ENCODE data around the gene MRPL1. TPM values are rescaled to one million over a fixed set of nuclear protein-coding genes. Genes with fewer than 3 reads are reported as not detected.

MRPL1 gene
- total RNA-seq, 1 experiment from 2014 or later, result 18.3 TPM

DNA sequence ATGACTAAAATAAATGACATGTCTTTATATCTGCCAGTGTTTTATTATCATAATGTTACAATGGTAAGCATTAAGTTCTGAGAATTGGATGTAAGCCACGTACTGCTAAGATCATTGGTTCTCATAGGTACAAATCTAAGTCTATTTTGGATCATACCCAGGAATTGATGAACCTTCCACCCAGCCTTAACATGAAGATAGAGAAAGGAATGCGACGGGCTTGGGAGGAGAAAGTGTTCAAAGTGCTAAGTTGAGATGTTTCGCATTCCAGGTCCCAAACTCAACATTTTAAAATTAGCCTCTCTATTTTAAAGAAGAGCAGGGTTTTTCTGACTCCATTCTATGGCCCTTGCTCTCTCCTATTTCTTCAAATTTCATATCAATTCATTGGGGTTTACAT is 139.6 kb downstream of the MRPL1 start:
- TF ChIP-seq, protein P1, sequence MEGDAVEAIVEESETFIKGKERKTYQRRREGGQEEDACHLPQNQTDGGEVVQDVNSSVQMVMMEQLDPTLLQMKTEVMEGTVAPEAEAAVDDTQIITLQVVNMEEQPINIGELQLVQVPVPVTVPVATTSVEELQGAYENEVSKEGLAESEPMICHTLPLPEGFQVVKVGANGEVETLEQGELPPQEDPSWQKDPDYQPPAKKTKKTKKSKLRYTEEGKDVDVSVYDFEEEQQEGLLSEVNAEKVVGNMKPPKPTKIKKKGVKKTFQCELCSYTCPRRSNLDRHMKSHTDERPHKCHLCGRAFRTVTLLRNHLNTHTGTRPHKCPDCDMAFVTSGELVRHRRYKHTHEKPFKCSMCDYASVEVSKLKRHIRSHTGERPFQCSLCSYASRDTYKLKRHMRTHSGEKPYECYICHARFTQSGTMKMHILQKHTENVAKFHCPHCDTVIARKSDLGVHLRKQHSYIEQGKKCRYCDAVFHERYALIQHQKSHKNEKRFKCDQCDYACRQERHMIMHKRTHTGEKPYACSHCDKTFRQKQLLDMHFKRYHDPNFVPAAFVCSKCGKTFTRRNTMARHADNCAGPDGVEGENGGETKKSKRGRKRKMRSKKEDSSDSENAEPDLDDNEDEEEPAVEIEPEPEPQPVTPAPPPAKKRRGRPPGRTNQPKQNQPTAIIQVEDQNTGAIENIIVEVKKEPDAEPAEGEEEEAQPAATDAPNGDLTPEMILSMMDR (IDR thresholded peaks at IDR 0.05), result no peak
- TF ChIP-seq, protein P2, sequence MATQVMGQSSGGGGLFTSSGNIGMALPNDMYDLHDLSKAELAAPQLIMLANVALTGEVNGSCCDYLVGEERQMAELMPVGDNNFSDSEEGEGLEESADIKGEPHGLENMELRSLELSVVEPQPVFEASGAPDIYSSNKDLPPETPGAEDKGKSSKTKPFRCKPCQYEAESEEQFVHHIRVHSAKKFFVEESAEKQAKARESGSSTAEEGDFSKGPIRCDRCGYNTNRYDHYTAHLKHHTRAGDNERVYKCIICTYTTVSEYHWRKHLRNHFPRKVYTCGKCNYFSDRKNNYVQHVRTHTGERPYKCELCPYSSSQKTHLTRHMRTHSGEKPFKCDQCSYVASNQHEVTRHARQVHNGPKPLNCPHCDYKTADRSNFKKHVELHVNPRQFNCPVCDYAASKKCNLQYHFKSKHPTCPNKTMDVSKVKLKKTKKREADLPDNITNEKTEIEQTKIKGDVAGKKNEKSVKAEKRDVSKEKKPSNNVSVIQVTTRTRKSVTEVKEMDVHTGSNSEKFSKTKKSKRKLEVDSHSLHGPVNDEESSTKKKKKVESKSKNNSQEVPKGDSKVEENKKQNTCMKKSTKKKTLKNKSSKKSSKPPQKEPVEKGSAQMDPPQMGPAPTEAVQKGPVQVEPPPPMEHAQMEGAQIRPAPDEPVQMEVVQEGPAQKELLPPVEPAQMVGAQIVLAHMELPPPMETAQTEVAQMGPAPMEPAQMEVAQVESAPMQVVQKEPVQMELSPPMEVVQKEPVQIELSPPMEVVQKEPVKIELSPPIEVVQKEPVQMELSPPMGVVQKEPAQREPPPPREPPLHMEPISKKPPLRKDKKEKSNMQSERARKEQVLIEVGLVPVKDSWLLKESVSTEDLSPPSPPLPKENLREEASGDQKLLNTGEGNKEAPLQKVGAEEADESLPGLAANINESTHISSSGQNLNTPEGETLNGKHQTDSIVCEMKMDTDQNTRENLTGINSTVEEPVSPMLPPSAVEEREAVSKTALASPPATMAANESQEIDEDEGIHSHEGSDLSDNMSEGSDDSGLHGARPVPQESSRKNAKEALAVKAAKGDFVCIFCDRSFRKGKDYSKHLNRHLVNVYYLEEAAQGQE (IDR thresholded peaks at IDR 0.05; ENCODE audit: insufficient read depth in 1 of 2, low read depth in 2 of 2, low read length in 1 of 2), result no peak
- TF ChIP-seq POLR2AphosphoS5 (IDR thresholded peaks at IDR 0.05; ENCODE audit: low read depth, low read length) (no peak), TCF7L2 (IDR thresholded peaks at IDR 0.05; ENCODE audit: low read depth, low read length) (no peak), SIN3A (IDR thresholded peaks at IDR 0.05; ENCODE audit: borderline replicate concordance, insufficient read depth, low read depth, low read length) (no peak)
- Histone ChIP-seq H3K4me3 (ENCODE audit: low read depth in 2 of 2, low read length in 2 of 2) (no peak overlapping the region), H3K4me1 (ENCODE audit: control insufficient read depth, insufficient read depth, low read length) (no peaks in the 10 kb centered on the region), H3K36me3 (ENCODE audit: control insufficient read depth, insufficient read depth, low read length) (no peaks in the 10 kb centered on the region), H3K27me3 (ENCODE audit: control insufficient read depth, insufficient read depth, low read length) (0 out of 2 replicates have a peak, but pooled peaks cover 2% of the 10 kb centered on the region), H3K27ac (ENCODE audit: low read length) (no peak overlapping the region), H3K9me3 (ENCODE audit: control insufficient read depth, insufficient read depth, low read depth, low read length) (no peaks in the 10 kb centered on the region)
- DNase-seq (ENCODE audit: low read depth, low spot score), result no peak
- in situ Hi-C loops (cut with HindIII; ENCODE audit: low pct_unique_long_range_greater_than_20kb, low sequenced_read_pairs), result no loop called here
- CTCF ChIA-PET, result interaction anchor here (0.6 kb wide), 1 partner anchor 34 kb away, joined by 5 read pairs; no protein-coding TSS in a partner anchor
- no peak for ATAC-seq
- no TSS peak for BruUV-seq (replicated peaks)
- POLR2A ChIA-PET, result interaction anchor here (0.6 kb wide), 1 partner anchor 43 kb away, joined by 3 read pairs; no protein-coding TSS in a partner anchor
- intact Hi-C loops (cut with micrococcal nuclease; ENCODE audit: unreplicated experiment), result no loop called here

Other genes starting within 250 kb of the MRPL1 start
- 18.3 TPM for gene CNOT6L, start 43.5 kb upstream of the MRPL1 start, total RNA-seq (2021; ENCODE audit: unreplicated experiment)
- 0.23 TPM for gene FRAS1, start 194.5 kb downstream of the MRPL1 start, total RNA-seq (2021; ENCODE audit: unreplicated experiment)

Measured in Panc1 (cell line).